CD4-positive, alpha-beta T cell (primary cell): ENCODE results near the gene CXCL13. TPM values are rescaled to one million over a fixed set of nuclear protein-coding genes. Genes with fewer than 3 reads are reported as not detected.

Source experiments
- ATAC-seq: fragments of 200-7000 bp; cut with Tn5 transposase; one replicate; pipeline ENCODE4 v1.10.0; 2022; ENCODE audit warnings: mild to moderate bottlenecking; ENCODE audit not compliant: poor library complexity
- CTCF ChIA-PET: fragments of 350-600 bp; sonication (Branson Sonifier 250); formaldehyde crosslinking; loops from one replicate; lab custom pipeline; 2021; ENCODE audit warnings: antibody characterized with exemption, inconsistent platforms; lab: Charles Lee
- POLR2A ChIA-PET: fragments of 350-600 bp; sonication (Branson Sonifier 250); formaldehyde crosslinking; loops from one replicate; lab custom pipeline; 2021; ENCODE audit warnings: antibody characterized with exemption, inconsistent platforms; lab: Charles Lee
- DNase-seq, 14 experiments: peaks; one replicate each; pipeline ENCODE4 v3.0.0-alpha.2; 2013 to 2020; ENCODE audit warnings: mixed read lengths in 2 of 14
- H3K27ac ChIP-seq, 2 donors: one replicate each; pipeline versions ENCODE4 v1.5.1 to v1.7.0; 2013; ENCODE audit warnings: low read length in 2 of 2, low read depth in 1 of 2, mild to moderate bottlenecking in 1 of 2
- H3K27me3 ChIP-seq, 2 experiments: 1 replicate in 1 of 2; 2 replicates in 1 of 2; pipeline versions ENCODE4 v1.6.1 to v1.7.0; 2013; ENCODE audit warnings: low read length in 2 of 2, control low read depth in 1 of 2, mild to moderate bottlenecking in 1 of 2, moderate library complexity in 1 of 2; ENCODE audit not compliant: insufficient read depth in 2 of 2, control insufficient read depth in 1 of 2
- H3K36me3 ChIP-seq: one replicate; pipeline ENCODE4 v1.6.1; 2013; ENCODE audit warnings: low read length, control low read depth; ENCODE audit not compliant: insufficient read depth
- H3K4me1 ChIP-seq: one replicate; pipeline ENCODE4 v1.6.1; 2013; ENCODE audit warnings: low read length, control low read depth; ENCODE audit not compliant: insufficient read depth
- H3K4me3 ChIP-seq: one replicate; pipeline ENCODE4 v1.5.1; 2013; ENCODE audit warnings: mild to moderate bottlenecking, low read length, moderate library complexity
- H3K9me3 ChIP-seq, 2 experiments: 1 replicate in 1 of 2; 2 replicates in 1 of 2; pipeline versions ENCODE4 v1.6.1 to v1.7.0; 2013; ENCODE audit warnings: low read length in 2 of 2, mild to moderate bottlenecking in 2 of 2, control low read depth in 1 of 2, moderate library complexity in 1 of 2; ENCODE audit not compliant: control insufficient read depth in 1 of 2, insufficient read depth in 1 of 2
- H3K27ac Mint-ChIP-seq: one replicate; pipeline ENCODE4 v1.8.0; 2020; ENCODE audit warnings: mixed read lengths
- H3K27me3 Mint-ChIP-seq: one replicate; pipeline ENCODE4 v1.8.0; 2021; ENCODE audit warnings: mixed read lengths
- H3K36me3 Mint-ChIP-seq: one replicate; pipeline ENCODE4 v1.8.0; 2021; ENCODE audit warnings: low read depth, mixed read lengths
- H3K4me1 Mint-ChIP-seq: one replicate; pipeline ENCODE4 v1.8.0; 2021; ENCODE audit warnings: low read depth, mixed read lengths
- H3K4me3 Mint-ChIP-seq: one replicate; pipeline ENCODE4 v1.8.0; 2020; ENCODE audit warnings: mild to moderate bottlenecking, mixed read lengths
- H3K9me3 Mint-ChIP-seq: one replicate; pipeline ENCODE4 v1.8.0; 2020; ENCODE audit warnings: mixed read lengths
- CTCF ChIP-seq: fragments of 200-600 bp; IDR thresholded peaks from one replicate; pipeline ENCODE4 v1.8.0; 2022; ENCODE audit warnings: antibody characterized with exemption, mild to moderate bottlenecking
- intact Hi-C, 2 experiments: fragments of 100-400 bp; cut with DNase I in 1 of 2; cut with micrococcal nuclease in 1 of 2; formaldehyde crosslinking; loops; one replicate each; pipeline versions ENCODE4 v1.15.1 to v1.9.0; 2023 to 2025; cut with DNase I, micrococcal nuclease
- total RNA-seq, 174 experiments: library from RNA in 2 of 174; stranded (reverse) in 2 of 174; gene quantifications; one replicate each; pipeline ENCODE4 v1.2.3 and lab custom pipeline; 2021 to 2026

CXCL13 gene
- total RNA-seq, 2 experiments from 2014 or later = not detected

- Histone ChIP-seq H3K27ac (no peak overlapping the region), H3K4me3 (no peak overlapping the region), H3K4me1 (peaks cover 5% of the 10 kb centered on the region), H3K27me3 (no peaks in the 10 kb centered on the region), H3K9me3 (no peaks in the 10 kb centered on the region), H3K36me3 (no peaks in the 10 kb centered on the region)
- ATAC-seq (peak; percentile 72), DNase-seq (peak; percentile 15 to 72 (median 38))
- POLR2A ChIA-PET = no interaction called here
- peaks cover 6% of the 10 kb centered on the region for H3K4me1 Mint-ChIP-seq
- peaks cover 7% of the 10 kb centered on the region for H3K27me3 Mint-ChIP-seq
- intact Hi-C loops = no loop called here
- CTCF ChIA-PET = interaction anchor here (1.3 kb wide), 1 partner anchor 17 kb away, joined by 5 read pairs; no protein-coding TSS in a partner anchor
- no peaks in the 10 kb centered on the region for H3K9me3 Mint-ChIP-seq
- no peak overlapping the region for H3K4me3 Mint-ChIP-seq
- TF ChIP-seq CTCF = peak; percentile 83
- no peak overlapping the region for H3K27ac Mint-ChIP-seq
- H3K36me3 Mint-ChIP-seq = no peaks in the 10 kb centered on the region
Observed at GRCh38 chr4:77618383-77619241, 13.0 kb downstream of the CXCL13 start.

- no peak for ATAC-seq
- DNase-seq = no peak
- ChIA-PET POLR2A (no interaction called here), CTCF (interaction anchor here (1.3 kb wide), 1 partner anchor 18 kb away, joined by 5 read pairs; no protein-coding TSS in a partner anchor)
- no peak overlapping the region for H3K27ac Mint-ChIP-seq
- H3K4me3 ChIP-seq = no peak overlapping the region
- no peaks in the 10 kb centered on the region for H3K36me3 ChIP-seq
- no peak for TF ChIP-seq CTCF
- intact Hi-C loops = no loop called here
- H3K4me3 Mint-ChIP-seq = no peak overlapping the region
- H3K36me3 Mint-ChIP-seq = no peaks in the 10 kb centered on the region
- H3K9me3 ChIP-seq = no peaks in the 10 kb centered on the region
- H3K4me1 Mint-ChIP-seq = peaks cover 6% of the 10 kb centered on the region
- peaks cover 5% of the 10 kb centered on the region for H3K4me1 ChIP-seq
- H3K27me3 ChIP-seq = no peaks in the 10 kb centered on the region
- peaks cover 7% of the 10 kb centered on the region for H3K27me3 Mint-ChIP-seq
- H3K9me3 Mint-ChIP-seq = no peaks in the 10 kb centered on the region
- no peak overlapping the region for H3K27ac ChIP-seq
Observed at GRCh38 chr4:77619408-77619807, 13.8 kb downstream of the CXCL13 start.

GRCh38 chr4:77621254-77621653 lies 15.6 kb downstream of the CXCL13 start:
- POLR2A ChIA-PET = no interaction called here
- Mint-ChIP-seq H3K4me3 (no peak overlapping the region), H3K27me3 (peaks cover 7% of the 10 kb centered on the region), H3K9me3 (no peaks in the 10 kb centered on the region), H3K27ac (no peak overlapping the region), H3K4me1 (peaks cover 6% of the 10 kb centered on the region), H3K36me3 (no peaks in the 10 kb centered on the region)
- no peaks in the 10 kb centered on the region for H3K27me3 ChIP-seq
- no peak overlapping the region for H3K27ac ChIP-seq
- CTCF ChIA-PET = no interaction called here
- DNase-seq (no peak), ATAC-seq (no peak)
- peaks cover 5% of the 10 kb centered on the region for H3K4me1 ChIP-seq
- TF ChIP-seq CTCF = no peak
- no peak overlapping the region for H3K4me3 ChIP-seq
- intact Hi-C loops = loop anchor here in 1 of 2 experiments (5.0 kb wide), 1 partner anchor 234 kb away; no protein-coding TSS in a partner anchor
- H3K36me3 ChIP-seq = no peaks in the 10 kb centered on the region
- H3K9me3 ChIP-seq = no peaks in the 10 kb centered on the region
